ENCODE measurements around the gene PHOX2B.

DNA sequence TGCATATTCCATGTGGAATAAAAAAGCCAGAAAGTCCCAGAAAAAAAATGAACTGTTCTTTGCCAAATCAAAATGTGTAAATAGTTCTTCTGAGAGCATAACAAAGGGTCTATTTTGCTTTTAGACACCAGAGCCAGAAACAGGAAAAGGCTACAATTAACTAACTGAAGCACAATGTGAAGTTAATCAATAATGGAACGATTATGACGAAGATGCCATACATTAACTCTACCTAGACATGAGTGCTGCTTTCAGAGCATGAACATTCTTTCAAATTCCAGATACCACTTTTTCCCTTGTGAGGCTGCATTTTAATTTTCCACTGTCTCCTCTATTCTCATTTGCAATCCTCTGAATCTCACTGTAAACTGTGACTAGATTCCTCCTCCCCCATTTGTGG lies 48.7 kb upstream of the PHOX2B start:
- TF ChIP-seq, protein P1, sequence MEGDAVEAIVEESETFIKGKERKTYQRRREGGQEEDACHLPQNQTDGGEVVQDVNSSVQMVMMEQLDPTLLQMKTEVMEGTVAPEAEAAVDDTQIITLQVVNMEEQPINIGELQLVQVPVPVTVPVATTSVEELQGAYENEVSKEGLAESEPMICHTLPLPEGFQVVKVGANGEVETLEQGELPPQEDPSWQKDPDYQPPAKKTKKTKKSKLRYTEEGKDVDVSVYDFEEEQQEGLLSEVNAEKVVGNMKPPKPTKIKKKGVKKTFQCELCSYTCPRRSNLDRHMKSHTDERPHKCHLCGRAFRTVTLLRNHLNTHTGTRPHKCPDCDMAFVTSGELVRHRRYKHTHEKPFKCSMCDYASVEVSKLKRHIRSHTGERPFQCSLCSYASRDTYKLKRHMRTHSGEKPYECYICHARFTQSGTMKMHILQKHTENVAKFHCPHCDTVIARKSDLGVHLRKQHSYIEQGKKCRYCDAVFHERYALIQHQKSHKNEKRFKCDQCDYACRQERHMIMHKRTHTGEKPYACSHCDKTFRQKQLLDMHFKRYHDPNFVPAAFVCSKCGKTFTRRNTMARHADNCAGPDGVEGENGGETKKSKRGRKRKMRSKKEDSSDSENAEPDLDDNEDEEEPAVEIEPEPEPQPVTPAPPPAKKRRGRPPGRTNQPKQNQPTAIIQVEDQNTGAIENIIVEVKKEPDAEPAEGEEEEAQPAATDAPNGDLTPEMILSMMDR (IDR thresholded peaks at IDR 0.05; ENCODE audit: insufficient read depth, low read depth, low read length) = no peak
- no peak for TF ChIP-seq EZH2 (IDR thresholded peaks at IDR 0.05; ENCODE audit: insufficient read depth, low read length)

All from astrocyte (in vitro differentiated cells and primary cell).